Measurements from ENCODE around the gene C1QTNF1. TPM values are rescaled to one million over a fixed set of nuclear protein-coding genes. Genes with fewer than 3 reads are reported as not detected.

The C1QTNF1 gene
- total and polyA plus RNA-seq, 9 of the 15 experiments (the other 6 are each of a cell fraction or from before 2014, with no cell fraction given): 0.09 TPM; not detected in 8

GRCh38 chr17:79011451-79012147, 12.4 kb upstream of the C1QTNF1 start (continued):
- TF ChIP-seq, protein P1, sequence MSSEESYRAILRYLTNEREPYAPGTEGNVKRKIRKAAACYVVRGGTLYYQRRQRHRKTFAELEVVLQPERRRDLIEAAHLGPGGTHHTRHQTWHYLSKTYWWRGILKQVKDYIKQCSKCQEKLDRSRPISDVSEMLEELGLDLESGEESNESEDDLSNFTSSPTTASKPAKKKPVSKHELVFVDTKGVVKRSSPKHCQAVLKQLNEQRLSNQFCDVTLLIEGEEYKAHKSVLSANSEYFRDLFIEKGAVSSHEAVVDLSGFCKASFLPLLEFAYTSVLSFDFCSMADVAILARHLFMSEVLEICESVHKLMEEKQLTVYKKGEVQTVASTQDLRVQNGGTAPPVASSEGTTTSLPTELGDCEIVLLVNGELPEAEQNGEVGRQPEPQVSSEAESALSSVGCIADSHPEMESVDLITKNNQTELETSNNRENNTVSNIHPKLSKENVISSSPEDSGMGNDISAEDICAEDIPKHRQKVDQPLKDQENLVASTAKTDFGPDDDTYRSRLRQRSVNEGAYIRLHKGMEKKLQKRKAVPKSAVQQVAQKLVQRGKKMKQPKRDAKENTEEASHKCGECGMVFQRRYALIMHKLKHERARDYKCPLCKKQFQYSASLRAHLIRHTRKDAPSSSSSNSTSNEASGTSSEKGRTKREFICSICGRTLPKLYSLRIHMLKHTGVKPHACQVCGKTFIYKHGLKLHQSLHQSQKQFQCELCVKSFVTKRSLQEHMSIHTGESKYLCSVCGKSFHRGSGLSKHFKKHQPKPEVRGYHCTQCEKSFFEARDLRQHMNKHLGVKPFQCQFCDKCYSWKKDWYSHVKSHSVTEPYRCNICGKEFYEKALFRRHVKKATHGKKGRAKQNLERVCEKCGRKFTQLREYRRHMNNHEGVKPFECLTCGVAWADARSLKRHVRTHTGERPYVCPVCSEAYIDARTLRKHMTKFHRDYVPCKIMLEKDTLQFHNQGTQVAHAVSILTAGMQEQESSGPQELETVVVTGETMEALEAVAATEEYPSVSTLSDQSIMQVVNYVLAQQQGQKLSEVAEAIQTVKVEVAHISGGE (CRISPR knock-in tag; IDR thresholded peaks at IDR 0.05): peak in 1 of 3 experiments; percentile 68; a peak in 2 of 6 replicates
- no peak for TF ChIP-seq MYBL2 (IDR thresholded peaks at IDR 0.05; ENCODE audit: low read depth)
- no peak for TF ChIP-seq MYBL2 (CRISPR knock-in tag; IDR thresholded peaks at IDR 0.05; ENCODE audit: borderline replicate concordance)
- TF ChIP-seq EWSR1 (IDR thresholded peaks at IDR 0.05; ENCODE audit: borderline replicate concordance, low read depth, partially characterized antibody): no peak
- no peak for TF ChIP-seq JUND (IDR thresholded peaks at IDR 0.05; ENCODE audit: borderline replicate concordance, low read depth, low read length)
- peak; percentile 20; the same call in 1 of the 3 replicates for TF ChIP-seq JUND (tag; IDR thresholded peaks at IDR 0.05; ENCODE audit: borderline replicate concordance, low read depth, low read length)
- TF ChIP-seq SIX5 (IDR thresholded peaks at IDR 0.05; ENCODE audit: borderline replicate concordance in 1 of 2, insufficient read depth in 1 of 2, low read depth in 1 of 2, low read length in 2 of 2): no peak
- peak; percentile 87; the same call in 1 of the 2 replicates for TF ChIP-seq HOXB6 (CRISPR knock-in tag; IDR thresholded peaks at IDR 0.05; ENCODE audit: borderline replicate concordance)
- peak; percentile 98 for TF ChIP-seq THRB (CRISPR knock-in tag; conservative IDR thresholded peaks at IDR 0.05)
- TF ChIP-seq MYC (IDR thresholded peaks at IDR 0.05; ENCODE audit: low read depth, low read length): no peak
- TF ChIP-seq MYC (CRISPR knock-in tag; IDR thresholded peaks at IDR 0.05; ENCODE audit: borderline replicate concordance, low read depth): peak; percentile 88
- TF ChIP-seq BMI1 (IDR thresholded peaks at IDR 0.05; ENCODE audit: low read length): 0 out of 2 replicates have a peak, but pooled peaks have one; percentile 19
- peak; percentile 95 for TF ChIP-seq ETV1 (tag; conservative IDR thresholded peaks at IDR 0.05; ENCODE audit: low read depth)
- no peak for TF ChIP-seq JUNB (CRISPR knock-in tag; conservative IDR thresholded peaks at IDR 0.05)

All from K562 (cell line).